DOHH2 (cell line): ENCODE measurements around the gene ZNF280D.

ENCODE experiments used
- H3F3A ChIP-seq: fragments of 200-600 bp; sonication (generic), shearing (Covaris generic); 2 replicates; pipeline ENCODE4 v1.6.0; 2016; ENCODE audit warnings: antibody characterized with exemption, mild to moderate bottlenecking; ENCODE audit not compliant: control insufficient read depth, insufficient read depth
- H3K27ac ChIP-seq: fragments of 200-600 bp; sonication (generic); 2 replicates; pipeline ENCODE4 v1.5.1; 2014; ENCODE audit warnings: low read depth, mild to moderate bottlenecking, low read length, moderate library complexity
- H3K27me3 ChIP-seq: fragments of 200-600 bp; sonication (generic); 2 replicates; pipeline ENCODE4 v1.6.1; 2014; ENCODE audit warnings: mild to moderate bottlenecking, low read length, mixed read lengths; ENCODE audit not compliant: control insufficient read depth
- H3K36me3 ChIP-seq: fragments of 200-600 bp; sonication (generic); 2 replicates; pipeline ENCODE4 v1.6.1; 2014; ENCODE audit warnings: mild to moderate bottlenecking, low read length, moderate library complexity, mixed read lengths; ENCODE audit not compliant: control insufficient read depth
- H3K4me1 ChIP-seq: fragments of 200-600 bp; sonication (generic); 2 replicates; pipeline ENCODE4 v1.6.1; 2014; ENCODE audit warnings: mild to moderate bottlenecking, low read length, mixed read lengths; ENCODE audit not compliant: control insufficient read depth
- H3K4me2 ChIP-seq: fragments of 200-600 bp; sonication (generic); 2 replicates; pipeline ENCODE4 v1.6.0; 2014; ENCODE audit warnings: mild to moderate bottlenecking, low read length, moderate library complexity
- H3K4me3 ChIP-seq: fragments of 200-600 bp; sonication (generic); 2 replicates; pipeline ENCODE4 v1.5.1; 2014; ENCODE audit warnings: mild to moderate bottlenecking, low read length, mixed read lengths
- H3K79me2 ChIP-seq: fragments of 200-600 bp; sonication (generic); 2 replicates; pipeline ENCODE4 v1.6.1; 2014; ENCODE audit warnings: mild to moderate bottlenecking, low read length, mixed read lengths; ENCODE audit not compliant: control insufficient read depth
- H3K9me2 ChIP-seq: fragments of 200-600 bp; sonication (generic); replicated peaks from 2 replicates; pipeline ENCODE4 v1.6.1; 2014; ENCODE audit warnings: mild to moderate bottlenecking, low read length, mixed read lengths; ENCODE audit not compliant: control insufficient read depth
- H3K9me3 ChIP-seq: fragments of 200-600 bp; sonication (generic); 2 replicates; pipeline ENCODE4 v1.6.1; 2014; ENCODE audit warnings: antibody characterized with exemption, low read length, mixed read lengths; ENCODE audit not compliant: control insufficient read depth, insufficient read depth
- H4K20me1 ChIP-seq: fragments of 200-600 bp; sonication (generic); 2 replicates; pipeline ENCODE4 v1.6.0; 2014; ENCODE audit warnings: low read depth, mild to moderate bottlenecking, antibody characterized with exemption, low read length, moderate library complexity; ENCODE audit not compliant: control insufficient read depth, insufficient read depth
- EZH2phosphoT487 ChIP-seq: fragments of 200-600 bp; sonication (generic); IDR thresholded peaks from 2 replicates; pipeline ENCODE4 v1.6.1; 2017; ENCODE audit warnings: borderline replicate concordance, mild to moderate bottlenecking, antibody characterized with exemption, low read length, moderate library complexity, mixed read lengths
- TF ChIP-seq, protein P1 (sequence below): fragments of 200-600 bp; sonication (generic); IDR thresholded peaks from one replicate; pipeline ENCODE4 v1.5.1; 2014; ENCODE audit warnings: antibody characterized with exemption, mild to moderate bottlenecking, low read depth, low read length; ENCODE audit not compliant: poor library complexity, severe bottlenecking

The ZNF280D gene

DNA sequence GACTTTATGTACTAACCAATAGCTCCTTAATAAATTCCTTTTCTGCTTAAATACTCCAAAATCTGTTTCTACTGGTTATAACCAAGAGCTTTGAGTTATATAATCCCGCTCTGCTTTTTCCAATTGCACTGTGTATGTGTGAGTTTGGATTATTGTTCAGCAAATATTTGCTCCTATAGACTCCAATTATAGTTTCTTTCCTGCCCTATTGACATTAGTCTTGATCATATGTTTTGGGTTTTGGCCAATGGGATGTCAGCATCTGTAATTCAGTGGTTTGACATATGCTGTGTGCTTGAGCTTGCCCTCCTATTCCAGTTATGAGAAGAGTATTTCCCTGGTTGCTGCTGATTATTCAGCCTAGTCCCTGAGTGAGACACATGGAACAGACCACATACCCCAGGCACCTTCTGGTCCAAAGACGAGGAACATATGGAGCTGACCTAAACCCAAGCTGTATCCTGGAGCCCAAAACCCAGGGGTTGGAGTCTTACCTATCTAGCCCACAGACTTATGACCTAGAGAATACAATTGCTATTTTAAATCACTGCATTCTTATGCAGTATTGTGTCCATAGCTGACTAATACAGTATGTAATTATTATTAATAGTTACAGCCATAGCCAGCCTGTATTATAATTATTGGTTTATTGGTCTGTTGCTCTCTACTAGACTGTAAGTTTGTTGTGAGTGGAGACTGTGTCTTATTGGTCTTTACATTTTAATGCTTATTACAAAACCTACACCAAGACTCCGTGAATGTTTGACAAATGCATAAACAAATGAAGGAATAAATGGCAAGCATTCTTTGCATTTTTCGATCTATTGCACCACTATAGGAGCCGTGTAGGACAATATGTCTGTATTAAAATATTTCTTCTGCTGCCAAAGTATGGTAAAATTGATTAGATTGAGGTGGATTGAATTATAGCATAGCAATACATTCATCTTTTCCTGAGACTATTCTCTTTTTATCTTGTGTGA lies 11.7 kb upstream of the ZNF280D start:
- Histone ChIP-seq H3K27ac (no peak overlapping the region), H4K20me1 (no peaks in the 10 kb centered on the region)

DNA sequence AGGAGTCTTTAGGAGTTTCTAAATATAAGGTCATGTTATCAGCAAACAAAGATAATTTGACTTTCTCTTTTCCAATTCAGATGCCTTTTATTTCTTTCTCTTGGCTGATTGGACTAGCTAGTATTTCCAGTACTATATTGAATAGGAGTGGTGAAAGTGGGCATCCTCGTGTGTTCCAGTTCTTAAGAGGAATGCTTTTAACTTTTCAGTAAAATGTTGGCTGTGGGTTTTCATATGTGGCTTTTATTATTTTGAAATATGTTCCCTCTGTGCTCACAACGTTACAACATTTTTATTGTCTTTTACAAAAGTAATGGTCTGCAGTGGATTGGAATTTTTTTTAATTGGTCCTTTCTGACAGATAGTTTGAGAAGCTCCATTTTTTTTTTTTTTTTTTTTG lies 8.2 kb upstream of the ZNF280D start:
- no peak overlapping the region for H3K27ac ChIP-seq
- H3K36me3 ChIP-seq, result no peaks in the 10 kb centered on the region
- no peaks in the 10 kb centered on the region for H3K27me3 ChIP-seq
- no peak overlapping the region for H3K4me2 ChIP-seq
- H3K4me1 ChIP-seq, result no peaks in the 10 kb centered on the region; the same call in 1 of the 2 replicates
- H3F3A ChIP-seq, result no peaks in the 10 kb centered on the region
- H3K79me2 ChIP-seq, result no peaks in the 10 kb centered on the region
- no peaks in the 10 kb centered on the region for H3K9me2 ChIP-seq
- TF ChIP-seq EZH2phosphoT487, result no peak
- TF ChIP-seq, protein P1, sequence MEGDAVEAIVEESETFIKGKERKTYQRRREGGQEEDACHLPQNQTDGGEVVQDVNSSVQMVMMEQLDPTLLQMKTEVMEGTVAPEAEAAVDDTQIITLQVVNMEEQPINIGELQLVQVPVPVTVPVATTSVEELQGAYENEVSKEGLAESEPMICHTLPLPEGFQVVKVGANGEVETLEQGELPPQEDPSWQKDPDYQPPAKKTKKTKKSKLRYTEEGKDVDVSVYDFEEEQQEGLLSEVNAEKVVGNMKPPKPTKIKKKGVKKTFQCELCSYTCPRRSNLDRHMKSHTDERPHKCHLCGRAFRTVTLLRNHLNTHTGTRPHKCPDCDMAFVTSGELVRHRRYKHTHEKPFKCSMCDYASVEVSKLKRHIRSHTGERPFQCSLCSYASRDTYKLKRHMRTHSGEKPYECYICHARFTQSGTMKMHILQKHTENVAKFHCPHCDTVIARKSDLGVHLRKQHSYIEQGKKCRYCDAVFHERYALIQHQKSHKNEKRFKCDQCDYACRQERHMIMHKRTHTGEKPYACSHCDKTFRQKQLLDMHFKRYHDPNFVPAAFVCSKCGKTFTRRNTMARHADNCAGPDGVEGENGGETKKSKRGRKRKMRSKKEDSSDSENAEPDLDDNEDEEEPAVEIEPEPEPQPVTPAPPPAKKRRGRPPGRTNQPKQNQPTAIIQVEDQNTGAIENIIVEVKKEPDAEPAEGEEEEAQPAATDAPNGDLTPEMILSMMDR, result no peak
- no peaks in the 10 kb centered on the region for H4K20me1 ChIP-seq
- no peak overlapping the region for H3K4me3 ChIP-seq
- 0 out of 2 replicates have a peak, but pooled peaks cover 3% of the 10 kb centered on the region for H3K9me3 ChIP-seq

More for the DNA sequence above, 11.7 kb upstream of the ZNF280D start:
- Histone ChIP-seq H3K4me1 (no peaks in the 10 kb centered on the region; the same call in 1 of the 2 replicates), H3K4me2 (no peak overlapping the region), H3K79me2 (no peaks in the 10 kb centered on the region), H3F3A (no peaks in the 10 kb centered on the region), H3K9me2 (no peaks in the 10 kb centered on the region), H3K9me3 (0 out of 2 replicates have a peak, but pooled peaks cover 3% of the 10 kb centered on the region), H3K27me3 (no peaks in the 10 kb centered on the region), H3K4me3 (no peak overlapping the region), H3K36me3 (no peaks in the 10 kb centered on the region)
- no peak for TF ChIP-seq EZH2phosphoT487
- TF ChIP-seq, protein P1, result no peak

DNA sequence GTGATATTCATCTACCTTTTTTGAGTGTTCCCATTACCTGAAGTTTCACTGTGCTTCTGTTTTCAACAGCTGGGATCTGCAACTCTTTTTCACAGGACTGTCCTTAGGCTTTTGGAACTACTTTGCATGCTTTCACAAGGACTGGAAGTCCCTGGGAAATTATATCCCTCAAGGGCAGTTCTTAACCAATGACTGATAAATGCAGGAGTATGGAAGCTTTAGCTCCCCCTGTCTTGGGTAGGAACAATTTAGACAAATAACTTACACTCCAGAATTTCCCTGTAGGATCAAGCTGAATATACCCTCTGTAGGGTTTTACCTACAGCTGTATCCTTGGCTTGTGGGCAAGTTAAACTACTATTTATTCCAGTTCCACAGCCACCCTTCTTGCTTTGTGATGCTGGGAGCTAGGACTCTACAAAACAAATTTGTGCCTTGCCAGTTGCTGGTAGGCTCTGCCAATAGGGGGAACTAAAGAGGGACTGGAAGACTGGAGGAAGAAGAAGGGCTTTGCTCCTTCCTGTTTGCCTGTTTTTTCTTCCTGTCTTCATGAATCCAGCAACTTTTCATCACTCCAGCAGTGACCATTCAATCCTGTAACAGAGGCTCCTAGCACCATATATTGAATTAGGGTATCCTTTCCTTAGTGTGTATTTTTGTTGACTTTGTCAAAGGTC lies 6.8 kb upstream of the ZNF280D start:
- H3K4me1 ChIP-seq, result no peaks in the 10 kb centered on the region; the same call in 1 of the 2 replicates
- 0 out of 2 replicates have a peak, but pooled peaks cover 3% of the 10 kb centered on the region for H3K9me3 ChIP-seq
- no peak overlapping the region for H3K4me3 ChIP-seq
- no peak overlapping the region for H3K4me2 ChIP-seq
- no peaks in the 10 kb centered on the region for H3K79me2 ChIP-seq
- no peaks in the 10 kb centered on the region for H3K27me3 ChIP-seq
- H3K9me2 ChIP-seq, result no peaks in the 10 kb centered on the region
- no peaks in the 10 kb centered on the region for H4K20me1 ChIP-seq
- no peaks in the 10 kb centered on the region for H3F3A ChIP-seq
- TF ChIP-seq, protein P1, result peak; percentile 63
- no peak for TF ChIP-seq EZH2phosphoT487
- no peaks in the 10 kb centered on the region for H3K36me3 ChIP-seq
- H3K27ac ChIP-seq, result no peak overlapping the region
